RKO (cell line): ENCODE measurements around the gene NKX2-3.

Source experiments
- DNase-seq: peaks from one replicate; pipeline ENCODE4 v3.0.0-alpha.2; 2016; ENCODE audit warnings: low spot score

NKX2-3 gene

DNA sequence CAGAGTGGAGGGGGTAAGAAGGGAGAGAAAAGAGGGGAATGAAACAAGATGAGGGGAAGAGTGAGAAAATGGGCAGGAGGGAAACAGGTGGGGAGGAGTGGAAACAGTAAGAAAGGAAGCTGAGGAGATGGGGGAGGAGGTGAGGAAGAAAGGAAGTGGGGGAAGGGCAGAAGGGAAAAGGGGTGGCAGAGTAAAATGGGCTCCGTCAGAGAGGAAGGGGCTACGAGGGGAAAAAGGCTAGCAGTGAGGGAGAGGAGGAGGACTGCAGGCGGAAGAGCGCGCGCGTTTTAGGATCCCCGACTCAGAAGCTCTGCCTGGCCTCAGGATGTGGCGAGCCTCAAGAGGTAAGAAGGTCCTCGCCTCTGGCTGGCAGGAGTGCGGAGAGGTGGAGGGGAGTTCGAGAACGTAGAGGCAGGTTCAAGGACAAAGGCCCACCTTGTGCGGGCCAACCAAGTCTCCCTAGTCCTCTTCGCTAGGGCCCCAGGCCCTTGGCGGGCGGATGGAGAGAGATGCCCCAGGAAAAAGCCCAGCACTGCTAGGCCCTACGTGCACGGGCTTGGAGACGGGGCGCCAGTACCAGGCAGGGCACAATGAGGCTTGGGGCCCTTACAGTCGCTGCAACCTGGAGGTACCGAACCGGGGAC lies 5.8 kb upstream of the NKX2-3 start:
- no peak for DNase-seq

DNA sequence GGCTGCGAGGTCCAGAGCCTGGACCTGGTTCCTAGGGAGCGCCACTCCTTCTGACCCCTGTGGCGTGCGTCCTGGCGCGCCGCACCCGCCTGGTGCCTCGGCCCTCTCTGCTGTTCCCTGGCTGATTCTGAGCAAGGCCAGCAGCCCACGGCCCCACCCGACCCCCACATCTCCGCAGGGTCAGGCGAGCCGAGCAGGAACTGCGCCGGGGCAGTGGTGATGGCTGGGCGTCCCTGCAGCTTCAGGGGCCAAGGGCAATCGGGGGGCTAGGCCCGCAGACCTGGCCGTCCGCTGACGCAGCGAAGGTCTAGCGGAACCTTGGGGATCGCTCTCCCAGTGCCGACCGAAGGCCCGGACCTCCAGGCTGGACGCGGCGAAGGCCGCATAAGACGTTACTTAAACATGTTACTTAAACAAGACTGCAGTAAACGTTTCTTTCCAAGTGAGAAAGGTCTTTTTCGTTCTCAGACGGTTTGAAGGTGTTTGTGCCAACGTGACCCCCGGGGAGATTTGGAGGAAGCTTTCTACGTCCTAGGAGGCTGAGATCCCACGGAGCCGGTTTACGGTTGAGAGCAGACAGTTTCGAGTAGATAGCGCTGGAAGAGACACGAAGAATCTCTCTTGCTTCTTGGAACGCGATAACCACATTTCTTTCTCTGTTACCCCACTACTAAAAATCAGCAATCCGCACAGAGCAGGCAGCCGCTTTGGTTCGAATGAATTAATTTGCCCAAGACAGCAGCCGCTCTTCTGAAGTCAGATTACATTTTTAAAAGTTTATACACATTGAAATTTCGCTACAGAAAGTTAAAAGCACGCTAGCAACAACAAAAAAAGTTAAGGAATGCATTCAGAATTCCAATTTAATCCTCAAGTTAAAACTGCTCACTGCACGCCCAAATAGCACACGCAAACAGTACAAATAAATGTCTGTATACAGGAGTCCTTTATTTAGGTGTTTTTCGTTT lies 4.9 kb upstream of the NKX2-3 start:
- DNase-seq = no peak

DNA sequence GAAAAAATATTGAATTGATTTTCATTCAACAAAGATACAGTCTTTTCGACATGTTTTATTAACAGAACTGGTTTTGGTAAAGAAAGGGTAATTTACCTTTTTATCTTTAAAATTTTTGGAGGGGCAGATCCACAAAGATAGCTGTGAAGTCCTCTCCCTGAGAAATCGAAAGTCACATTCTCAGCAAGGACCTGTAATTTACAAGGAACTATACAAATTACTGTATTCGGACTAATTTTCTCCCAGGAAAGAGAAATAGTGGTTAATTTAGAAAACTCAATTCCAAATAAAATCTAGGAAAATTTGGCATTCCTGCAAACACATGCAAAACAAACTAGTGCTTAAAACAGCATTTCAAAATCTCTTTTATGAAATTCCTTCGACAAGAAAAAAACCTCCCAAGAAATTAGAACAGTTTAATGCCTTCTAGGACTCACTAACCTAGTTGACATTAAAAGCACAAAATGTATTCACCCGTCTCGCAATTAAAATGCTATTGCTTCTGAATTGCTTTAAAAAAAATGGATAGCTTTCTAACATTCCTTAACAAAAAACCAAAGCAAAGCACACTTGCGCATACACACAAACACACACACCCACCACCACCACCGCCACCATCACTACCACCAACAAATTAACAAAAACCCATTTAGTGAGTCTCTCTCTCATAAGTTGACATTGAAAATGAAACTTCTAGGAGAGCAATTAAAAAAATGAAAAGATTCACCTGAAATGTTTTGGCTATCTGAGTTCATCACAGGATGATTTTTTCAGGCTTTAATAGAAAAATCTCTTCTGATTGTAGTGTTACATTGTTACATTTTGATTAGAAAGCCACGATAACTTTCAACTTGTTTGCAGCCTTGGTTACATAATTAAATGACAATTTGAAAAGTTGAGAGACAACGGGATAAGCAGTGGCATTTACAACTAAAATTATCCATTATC lies 4.0 kb upstream of the NKX2-3 start:
- DNase-seq = no peak

DNA sequence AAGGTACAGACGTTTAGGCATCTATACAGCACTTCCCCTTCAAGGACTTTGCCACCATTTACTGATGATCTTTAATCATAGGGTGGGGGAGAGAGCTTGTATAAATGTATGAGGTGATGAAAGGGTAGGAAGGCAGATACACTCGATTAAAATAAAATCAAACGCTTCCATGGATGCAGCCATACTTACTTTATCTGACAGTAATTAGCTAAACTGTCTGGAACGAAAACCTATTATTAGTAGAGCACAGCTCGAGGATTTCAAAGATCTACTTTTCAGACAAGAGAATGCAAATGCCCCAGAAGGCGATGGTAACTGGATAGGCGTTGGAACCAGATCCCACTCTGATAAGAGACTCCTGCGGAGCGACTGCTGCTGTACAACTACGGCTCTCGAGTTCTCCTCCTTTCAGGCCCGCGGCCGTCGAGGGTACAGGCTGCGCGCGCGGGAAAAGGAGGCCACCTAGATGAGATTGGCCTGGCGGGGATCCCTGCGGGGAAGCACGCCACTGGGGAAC lies 3.1 kb upstream of the NKX2-3 start:
- DNase-seq = no peak

DNA sequence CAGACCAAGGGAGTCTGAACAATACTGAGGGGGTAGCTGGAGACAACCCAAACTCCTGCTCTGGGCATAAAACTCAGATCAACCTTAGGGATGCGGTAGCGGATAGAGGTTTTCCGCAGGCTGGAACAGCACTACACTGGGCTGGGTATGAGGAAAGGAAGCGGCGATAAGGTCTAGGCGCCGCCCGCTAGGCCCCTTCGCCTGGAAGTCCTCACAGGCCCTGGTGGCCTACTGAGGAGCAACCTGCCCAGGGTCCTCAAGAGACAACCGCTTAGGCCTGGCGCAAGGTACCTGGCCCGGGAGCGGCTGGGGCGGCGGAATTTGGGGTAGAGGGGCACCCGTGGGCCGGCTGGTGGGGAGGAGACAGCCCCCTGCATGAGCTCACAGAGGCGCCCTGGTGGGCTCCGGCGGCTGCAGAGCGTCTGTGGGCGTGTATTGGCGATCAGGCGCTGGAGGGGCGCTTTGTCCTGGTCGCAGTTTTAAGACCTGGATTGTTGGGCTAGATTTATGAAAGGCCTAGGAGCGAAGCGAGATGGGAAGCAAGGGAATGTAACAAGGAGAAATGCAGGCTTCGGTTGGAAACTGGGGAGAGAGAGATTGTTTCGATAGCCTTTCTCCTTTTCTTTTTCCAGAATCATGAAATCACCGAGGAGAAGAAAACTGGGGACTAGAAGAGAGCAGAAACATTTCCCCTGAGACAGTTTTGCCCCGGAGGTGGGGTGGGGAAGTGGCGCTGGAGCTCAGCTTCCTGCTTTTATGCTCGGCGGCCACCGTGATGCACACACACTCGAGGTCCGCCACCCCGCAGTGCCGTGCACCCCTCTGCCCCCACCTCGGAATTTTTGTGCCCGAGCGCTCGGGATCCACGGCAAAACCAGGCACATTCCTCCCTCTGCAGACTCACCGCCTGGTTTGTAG lies 2.4 kb upstream of the NKX2-3 start:
- DNase-seq = no peak

DNA sequence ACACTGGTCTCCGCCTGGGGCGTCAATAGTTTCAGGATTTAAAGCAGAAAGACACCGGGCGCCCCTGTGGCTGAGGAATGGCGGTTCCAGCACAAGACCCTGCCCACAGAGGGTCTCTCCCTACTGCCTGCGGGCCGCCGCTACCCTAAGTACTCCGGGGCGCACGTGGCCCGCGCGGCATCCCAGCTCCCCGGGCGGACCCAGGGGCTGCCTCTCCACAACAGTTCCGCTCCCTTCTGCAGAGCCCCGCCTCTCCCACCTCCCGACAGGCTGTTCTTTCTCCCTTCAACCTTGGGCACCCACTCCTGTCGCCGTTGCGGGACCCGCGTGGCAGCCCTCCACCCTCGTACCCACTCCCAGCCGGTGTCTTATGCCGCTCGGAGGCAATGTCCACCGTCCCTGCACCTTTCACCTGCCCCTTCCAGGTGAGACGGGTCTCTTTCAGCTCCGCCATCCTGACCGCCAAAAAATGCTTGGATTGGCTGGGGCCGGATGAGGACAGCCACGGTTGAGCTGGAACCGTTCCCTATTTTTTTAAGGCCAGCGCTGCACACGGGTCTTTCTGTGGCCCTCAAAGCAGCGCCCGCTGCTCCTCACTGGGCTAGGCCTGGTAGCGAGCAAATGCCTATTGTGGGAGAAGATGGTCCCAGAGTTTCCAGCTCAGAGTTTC lies 1.6 kb upstream of the NKX2-3 start:
- DNase-seq = no peak

DNA sequence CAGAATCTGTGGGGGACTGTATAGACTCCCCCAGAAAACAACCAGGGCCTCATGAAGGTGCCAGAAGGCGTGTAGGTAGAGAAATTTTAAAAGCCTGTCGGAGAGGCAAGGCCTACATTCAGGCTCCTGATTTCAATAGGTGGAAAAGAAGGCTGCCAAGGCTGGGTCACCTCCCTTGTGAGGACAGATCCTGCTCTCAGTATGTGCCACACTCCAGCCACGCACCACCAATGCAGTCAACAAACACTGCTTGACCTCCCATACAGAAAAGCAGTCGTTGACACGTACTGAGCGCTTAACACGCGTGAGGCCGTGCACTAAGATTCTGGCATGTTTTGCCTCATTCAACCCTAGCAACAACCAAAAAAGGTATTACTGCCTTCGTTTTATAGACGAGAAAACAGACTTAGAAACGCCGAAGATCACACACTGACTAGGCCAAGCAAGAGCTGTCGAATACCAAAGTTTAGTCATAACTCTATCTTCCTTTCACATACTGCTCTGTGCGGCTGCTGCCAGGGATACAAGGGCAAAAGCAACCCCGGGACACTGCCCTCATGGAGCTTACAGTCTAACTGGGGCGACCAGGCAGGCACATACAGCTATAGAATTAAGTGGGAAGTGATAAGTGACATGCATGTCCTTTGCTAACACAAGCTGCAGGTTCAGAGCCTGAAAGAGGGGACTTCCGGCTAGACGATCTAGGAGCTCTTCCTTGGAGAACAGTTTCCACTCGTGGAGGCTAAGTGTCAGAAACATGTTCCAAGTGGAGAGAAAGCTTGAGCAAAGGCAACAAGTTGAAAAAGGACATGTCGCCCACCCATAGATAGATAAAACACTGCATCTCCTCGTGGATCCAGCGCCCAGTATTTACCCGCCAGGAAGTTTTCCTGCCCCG lies 797 bp upstream of the NKX2-3 start:
- no peak for DNase-seq

DNA sequence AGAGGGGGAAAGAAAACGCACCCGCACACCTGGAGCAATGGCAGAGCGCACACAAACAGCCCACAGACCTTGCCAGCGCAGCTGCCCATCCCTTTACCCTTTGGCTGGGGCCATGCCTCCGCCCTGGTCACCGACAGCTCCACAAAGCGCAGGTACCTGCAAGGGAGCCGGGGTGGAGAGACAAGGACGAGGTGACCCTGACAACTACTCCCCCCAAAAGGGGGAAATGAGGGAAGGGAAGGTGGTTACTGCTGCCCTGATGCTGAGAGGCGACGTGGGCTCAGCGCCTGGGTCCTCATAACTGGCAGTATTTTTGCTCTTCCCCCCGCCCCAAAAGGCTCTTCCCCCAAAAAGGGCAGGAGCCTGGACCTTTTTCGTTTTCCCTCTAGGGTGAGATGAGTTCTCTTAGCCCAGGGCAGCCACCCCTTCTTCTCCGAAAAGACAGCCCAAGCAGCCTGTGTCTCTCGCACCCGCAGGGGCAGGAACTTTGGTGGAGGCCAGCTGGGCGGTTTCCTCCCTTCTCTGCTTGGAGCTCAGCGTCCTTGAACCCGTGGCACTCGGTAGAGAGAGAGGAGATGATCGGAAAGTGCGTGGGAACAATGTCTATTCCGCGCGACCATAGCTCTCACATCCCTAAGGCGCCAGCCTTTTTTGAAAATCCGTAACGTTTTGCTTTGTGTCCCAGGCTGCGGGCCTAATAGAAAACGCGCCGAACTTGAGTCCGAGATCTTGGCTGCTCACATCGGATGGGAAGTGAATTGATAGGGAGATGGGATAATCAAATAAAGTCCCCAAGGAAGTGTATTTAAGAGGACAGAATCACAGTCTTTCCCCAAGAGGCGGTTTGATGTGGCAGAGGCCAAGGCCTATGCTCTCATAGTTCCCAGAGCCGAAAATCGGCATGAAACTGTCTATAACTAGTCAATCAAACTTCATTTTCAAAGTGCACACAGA lies 1.0 kb downstream of the NKX2-3 start:
- no peak for DNase-seq

DNA sequence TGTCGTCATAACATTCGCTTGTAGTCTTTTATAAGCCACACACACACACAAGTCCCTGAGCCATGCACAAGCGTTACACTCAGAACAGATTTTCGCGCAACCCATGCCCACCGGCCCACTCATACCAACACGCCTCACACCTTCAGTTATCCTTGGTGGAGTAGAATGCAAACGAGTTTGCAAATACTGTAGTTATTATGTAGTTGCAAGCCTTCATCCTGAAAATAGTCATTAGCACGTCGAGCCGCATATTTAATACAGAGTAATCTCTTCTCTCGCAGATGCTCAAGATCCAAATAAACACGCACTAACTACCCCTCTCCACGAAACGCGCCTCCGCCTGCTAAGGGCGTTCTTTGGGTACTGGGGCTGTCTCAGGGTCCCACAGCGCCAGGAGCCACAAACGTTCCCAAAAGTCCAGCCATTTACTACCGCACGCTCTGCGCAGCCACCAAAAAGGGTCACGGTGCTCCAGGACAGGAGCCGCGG lies 1.8 kb downstream of the NKX2-3 start:
- no peak for DNase-seq

DNA sequence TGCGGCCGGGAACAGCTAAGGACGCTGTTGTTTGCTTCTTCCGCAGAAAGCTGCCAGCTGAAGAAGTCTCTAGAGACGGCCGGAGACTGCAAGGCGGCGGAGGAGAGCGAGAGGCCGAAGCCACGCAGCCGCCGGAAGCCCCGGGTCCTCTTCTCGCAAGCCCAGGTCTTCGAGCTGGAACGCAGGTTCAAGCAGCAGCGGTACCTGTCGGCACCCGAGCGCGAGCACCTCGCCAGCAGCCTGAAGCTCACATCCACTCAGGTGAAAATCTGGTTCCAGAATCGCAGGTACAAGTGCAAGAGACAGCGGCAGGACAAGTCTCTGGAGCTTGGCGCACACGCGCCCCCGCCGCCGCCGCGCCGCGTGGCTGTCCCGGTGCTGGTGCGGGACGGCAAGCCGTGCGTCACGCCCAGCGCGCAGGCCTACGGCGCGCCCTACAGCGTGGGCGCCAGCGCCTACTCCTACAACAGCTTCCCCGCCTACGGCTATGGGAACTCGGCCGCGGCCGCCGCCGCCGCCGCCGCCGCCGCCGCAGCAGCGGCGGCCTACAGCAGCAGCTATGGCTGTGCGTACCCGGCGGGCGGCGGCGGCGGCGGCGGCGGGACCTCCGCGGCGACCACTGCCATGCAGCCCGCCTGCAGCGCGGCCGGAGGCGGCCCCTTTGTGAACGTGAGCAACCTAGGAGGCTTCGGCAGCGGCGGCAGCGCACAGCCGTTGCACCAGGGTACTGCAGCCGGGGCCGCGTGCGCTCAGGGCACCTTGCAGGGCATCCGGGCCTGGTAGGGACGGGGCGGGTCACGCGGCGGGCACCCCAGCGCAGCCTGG lies 2.4 kb downstream of the NKX2-3 start:
- no peak for DNase-seq

DNA sequence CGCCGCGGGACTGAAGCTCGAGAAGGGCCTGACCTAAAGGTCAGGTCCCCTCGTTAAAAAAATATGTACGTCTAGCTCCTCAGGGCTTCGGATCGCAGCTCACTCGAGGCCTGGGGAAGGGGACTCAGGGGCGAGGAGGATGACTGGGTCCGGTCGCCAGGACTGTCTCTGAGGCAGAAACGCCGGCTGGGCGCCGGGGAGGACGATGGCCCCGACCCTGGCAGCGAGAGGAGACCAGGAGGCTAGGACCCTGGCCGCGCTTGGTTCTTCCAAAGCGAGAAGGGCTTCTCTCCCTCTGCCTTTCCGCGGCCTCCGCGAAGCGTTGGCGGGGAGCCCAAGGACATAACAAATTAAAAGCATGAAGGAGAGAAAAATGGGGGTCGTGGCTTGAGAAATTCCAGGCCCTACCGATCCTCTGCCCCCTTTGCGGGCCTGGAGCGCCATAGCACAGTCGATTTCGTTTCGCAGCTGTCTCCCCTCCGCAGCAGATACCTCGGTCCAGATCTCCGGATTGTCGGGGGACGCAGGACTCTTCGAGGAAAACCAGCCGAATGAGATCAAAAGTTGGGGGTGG lies 3.1 kb downstream of the NKX2-3 start:
- DNase-seq = no peak

DNA sequence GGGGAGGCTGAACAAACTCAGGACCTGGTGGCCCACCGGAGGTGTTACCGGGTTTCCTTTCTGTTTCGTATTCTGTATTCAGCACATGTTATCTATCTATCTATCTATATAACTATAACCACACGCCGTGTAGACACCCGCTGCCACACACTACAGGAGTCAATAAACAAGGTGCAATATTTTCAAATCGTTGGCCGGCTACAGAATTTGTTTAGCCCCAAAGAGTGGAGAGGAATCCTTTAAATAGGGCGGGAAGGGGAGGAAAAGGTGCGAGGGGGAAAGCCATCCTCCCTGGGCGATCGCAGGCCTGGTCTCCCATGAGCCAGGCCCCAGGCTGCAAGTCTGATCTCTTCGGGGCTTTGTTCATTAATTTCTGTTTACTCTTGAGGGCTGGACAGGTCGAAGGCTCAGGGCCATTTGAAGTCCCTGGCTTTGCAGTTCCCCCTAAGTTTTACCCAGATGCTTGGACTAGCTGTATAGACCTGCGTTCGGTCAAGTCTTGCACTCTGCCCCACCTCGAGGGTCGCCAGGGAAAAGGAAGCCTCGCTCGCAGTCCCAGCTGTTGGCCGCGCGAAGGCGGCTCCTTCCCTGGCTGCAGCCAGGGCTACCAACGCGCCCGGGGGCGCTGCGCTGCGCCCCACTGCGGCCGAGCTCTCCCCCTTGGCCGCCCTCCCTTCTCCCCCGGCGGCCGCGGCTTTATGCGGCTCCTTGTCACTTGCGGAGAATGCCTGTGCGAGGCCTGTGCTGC lies 3.8 kb downstream of the NKX2-3 start:
- no peak for DNase-seq

DNA sequence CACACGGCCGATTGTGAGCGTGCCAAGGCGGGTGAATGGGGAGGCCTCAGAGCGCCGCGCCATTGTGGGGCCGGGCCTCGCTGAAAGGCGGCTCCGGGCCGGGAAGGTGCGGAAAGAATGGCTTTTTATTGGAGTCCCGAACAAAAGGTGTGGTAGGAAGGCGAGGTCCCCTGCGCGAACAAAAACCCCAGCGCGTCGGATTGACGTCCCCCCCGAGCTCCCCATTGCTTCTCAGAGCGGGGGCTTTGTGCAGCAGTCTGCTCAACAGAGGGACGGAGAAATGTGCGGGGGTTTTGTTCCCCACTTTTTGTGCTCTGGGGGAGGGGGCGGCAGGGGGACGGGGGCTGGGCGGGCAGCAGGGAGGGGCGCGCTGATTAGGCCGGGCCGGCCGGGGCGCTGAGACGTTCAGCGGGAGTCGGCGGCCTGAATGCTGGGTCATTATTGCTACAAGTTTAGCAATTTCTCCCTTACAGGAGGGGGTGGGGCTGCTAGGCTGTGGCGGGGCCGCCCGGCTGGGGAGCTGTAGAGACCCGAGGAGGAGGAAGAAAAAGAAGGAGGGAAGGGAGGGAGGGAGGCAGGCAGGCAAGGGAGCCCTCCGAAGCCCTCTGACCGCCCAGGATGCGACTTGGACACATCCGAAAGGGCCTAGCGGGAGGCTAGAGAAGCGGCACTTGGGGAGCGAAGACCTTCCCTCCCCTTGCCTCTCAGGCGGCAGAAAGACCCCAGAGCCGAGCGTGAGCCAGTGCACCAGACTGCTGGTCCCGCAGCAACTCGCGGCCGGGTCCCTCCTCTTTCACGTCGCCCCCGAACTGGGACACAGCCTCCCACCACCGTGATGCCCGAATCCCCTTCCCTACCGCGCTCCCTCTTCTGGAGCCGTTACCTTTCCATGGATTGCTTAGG lies 4.6 kb downstream of the NKX2-3 start:
- DNase-seq = no peak

DNA sequence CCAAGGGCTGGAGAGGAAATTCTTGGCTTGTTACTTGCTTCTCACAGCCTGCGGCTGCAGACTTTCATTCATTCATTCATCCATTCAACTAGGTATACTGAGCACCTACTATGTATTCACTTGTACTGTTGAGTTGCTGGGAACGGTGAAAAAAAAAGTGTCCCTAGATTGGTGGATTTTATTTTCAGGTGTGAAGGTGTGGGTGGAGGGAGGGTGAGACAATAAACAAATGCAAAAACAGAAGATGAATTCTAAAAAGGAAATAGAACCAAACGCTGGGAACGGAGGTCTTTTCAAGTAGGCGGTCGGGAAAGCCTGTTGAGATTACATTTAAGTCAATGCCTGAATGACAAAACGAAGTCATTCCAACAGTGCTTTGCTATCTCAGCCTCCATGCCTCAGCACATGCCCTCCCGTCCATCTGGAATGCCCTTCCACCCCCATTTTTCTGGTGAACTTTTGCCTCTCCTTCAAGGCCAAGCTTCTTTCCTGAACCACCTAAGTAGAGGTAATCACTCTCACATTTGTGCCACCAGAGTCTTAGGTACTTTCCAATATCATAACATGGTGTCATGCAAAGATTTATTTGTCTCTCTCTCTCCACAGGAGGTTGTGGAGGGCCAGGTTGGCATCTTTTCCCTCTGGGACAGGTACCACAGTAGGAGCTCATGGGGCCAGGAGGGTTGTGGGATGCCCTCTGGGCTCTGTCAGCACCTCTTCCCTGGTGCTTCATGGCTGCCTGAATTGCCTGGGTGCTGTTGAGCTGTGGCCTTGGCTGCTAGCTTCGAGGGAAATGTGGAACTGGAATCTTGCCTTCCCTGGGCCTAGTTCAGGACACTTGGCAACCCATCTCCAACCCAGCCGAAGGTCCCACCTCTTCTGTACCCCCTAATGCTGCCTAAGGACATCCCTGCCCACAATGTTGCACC lies 5.5 kb downstream of the NKX2-3 start:
- no peak for DNase-seq
